Endodermal cell (in vitro differentiated cells): Measurements from ENCODE around the gene BAK1. TPM values are rescaled to one million over a fixed set of nuclear protein-coding genes. Genes with fewer than 3 reads are reported as not detected.

Source experiments
- DNase-seq: peaks from one replicate; pipeline ENCODE4 v3.0.0-alpha.2; 2017
- H3K27ac ChIP-seq: 2 replicates; pipeline ENCODE4 v1.5.1; 2013; ENCODE audit warnings: mild to moderate bottlenecking, low read depth, low read length, moderate library complexity
- H3K27me3 ChIP-seq: 2 replicates; pipeline ENCODE4 v1.6.1; 2013; ENCODE audit warnings: mild to moderate bottlenecking, low read length, moderate library complexity; ENCODE audit not compliant: insufficient read depth, control insufficient read depth, poor library complexity, severe bottlenecking
- H3K36me3 ChIP-seq: 2 replicates; pipeline ENCODE4 v1.7.0; 2013; ENCODE audit warnings: mild to moderate bottlenecking, low read length, moderate library complexity; ENCODE audit not compliant: control insufficient read depth, insufficient read depth
- H3K4me1 ChIP-seq: one replicate; pipeline ENCODE4 v1.7.0; 2013; ENCODE audit warnings: low read length; ENCODE audit not compliant: control insufficient read depth, insufficient read depth
- H3K4me3 ChIP-seq: 2 replicates; pipeline ENCODE4 v1.5.1; 2013; ENCODE audit warnings: mild to moderate bottlenecking, low read length, moderate library complexity
- H3K9ac ChIP-seq: 2 replicates; pipeline ENCODE4 v1.6.1; 2013; ENCODE audit warnings: mild to moderate bottlenecking, low read length, moderate library complexity; ENCODE audit not compliant: poor library complexity, severe bottlenecking; ENCODE audit errors: extremely low read depth
- H3K9me3 ChIP-seq: 2 replicates; pipeline ENCODE4 v1.6.1; 2013; ENCODE audit warnings: mild to moderate bottlenecking, low read length, moderate library complexity; ENCODE audit not compliant: control insufficient read depth
- H3K27ac Mint-ChIP-seq: 2 replicates; pipeline ENCODE4 v1.8.0; 2020; ENCODE audit warnings: mixed read lengths
- H3K27me3 Mint-ChIP-seq: 2 replicates; pipeline ENCODE4 v1.8.0; 2021; ENCODE audit warnings: mild to moderate bottlenecking, mixed read lengths; ENCODE audit not compliant: insufficient read depth
- H3K36me3 Mint-ChIP-seq: 2 replicates; pipeline ENCODE4 v1.8.0; 2020; ENCODE audit warnings: low read depth, mixed read lengths
- H3K4me1 Mint-ChIP-seq: 2 replicates; pipeline ENCODE4 v1.8.0; 2020; ENCODE audit warnings: mixed read lengths
- H3K4me3 Mint-ChIP-seq: 2 replicates; pipeline ENCODE4 v1.8.0; 2020; ENCODE audit warnings: mild to moderate bottlenecking, moderate library complexity, mixed read lengths
- H3K9me3 Mint-ChIP-seq: 2 replicates; pipeline ENCODE4 v1.8.0; 2020; ENCODE audit warnings: mild to moderate bottlenecking, mixed read lengths
- WGBS, 2 experiments: methylation state at CpG; one replicate each; pipeline versions ENCODE4 v1.1.5 to v1.1.7; 2013; ENCODE audit warnings: missing lambda C conversion rate in 2 of 2, mixed read lengths in 1 of 2; ENCODE audit not compliant: insufficient coverage in 1 of 2, insufficient read length in 1 of 2; 5-methylcytosine and 5-hydroxymethylcytosine counted together
- total RNA-seq, 2 donors: library from RNA; stranded (reverse); fragmentation: NEBNext Ultra II Directional in 1 of 2; extraction: Animal tissue kit (Norgen Biotek cat#: 25700) in 1 of 2; gene quantifications; 2 replicates in 1 of 2; 3 replicates in 1 of 2; pipeline ENCODE4 v1.2.1, GENCODE V29; 2021
- TF ChIP-seq, protein P1 (sequence below): fragments of 200-600 bp; sonication (generic); conservative IDR thresholded peaks from 2 replicates; pipeline ENCODE4 v1.5.0; 2021; ENCODE audit warnings: antibody characterized with exemption, mild to moderate bottlenecking

Gene BAK1
- total RNA-seq, 2 donors from 2014 or later, result 39.9 to 41.2 TPM

DNA sequence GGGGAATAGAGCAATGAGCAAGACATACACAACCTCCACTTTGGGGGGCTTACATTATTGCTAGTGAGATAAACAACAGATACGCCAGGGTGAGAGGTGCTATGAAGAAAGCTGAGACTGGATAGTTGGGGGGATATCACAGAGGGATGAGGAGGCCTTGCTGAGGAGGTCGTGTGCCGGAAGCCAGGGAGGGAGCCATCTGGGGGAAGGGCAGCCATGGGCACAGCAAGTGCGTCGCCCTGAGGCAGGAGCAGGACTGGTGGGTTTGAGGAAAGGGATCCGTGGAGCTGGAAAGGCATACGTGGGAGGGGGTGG lies 12.2 kb upstream of the BAK1 start:
- peaks cover 12% of the 10 kb centered on the region for H3K4me1 ChIP-seq
- no peaks in the 10 kb centered on the region for H3K9me3 Mint-ChIP-seq
- no peak overlapping the region for H3K27ac Mint-ChIP-seq
- H3K27ac ChIP-seq, result no peak overlapping the region
- DNase-seq, result no peak
- H3K4me3 ChIP-seq, result no peak overlapping the region
- H3K9ac ChIP-seq, result no peak overlapping the region
- H3K27me3 Mint-ChIP-seq, result peaks cover 17% of the 10 kb centered on the region
- H3K36me3 Mint-ChIP-seq, result no peaks in the 10 kb centered on the region
- no peaks in the 10 kb centered on the region for H3K9me3 ChIP-seq
- no peaks in the 10 kb centered on the region for H3K36me3 ChIP-seq
- TF ChIP-seq, protein P1, sequence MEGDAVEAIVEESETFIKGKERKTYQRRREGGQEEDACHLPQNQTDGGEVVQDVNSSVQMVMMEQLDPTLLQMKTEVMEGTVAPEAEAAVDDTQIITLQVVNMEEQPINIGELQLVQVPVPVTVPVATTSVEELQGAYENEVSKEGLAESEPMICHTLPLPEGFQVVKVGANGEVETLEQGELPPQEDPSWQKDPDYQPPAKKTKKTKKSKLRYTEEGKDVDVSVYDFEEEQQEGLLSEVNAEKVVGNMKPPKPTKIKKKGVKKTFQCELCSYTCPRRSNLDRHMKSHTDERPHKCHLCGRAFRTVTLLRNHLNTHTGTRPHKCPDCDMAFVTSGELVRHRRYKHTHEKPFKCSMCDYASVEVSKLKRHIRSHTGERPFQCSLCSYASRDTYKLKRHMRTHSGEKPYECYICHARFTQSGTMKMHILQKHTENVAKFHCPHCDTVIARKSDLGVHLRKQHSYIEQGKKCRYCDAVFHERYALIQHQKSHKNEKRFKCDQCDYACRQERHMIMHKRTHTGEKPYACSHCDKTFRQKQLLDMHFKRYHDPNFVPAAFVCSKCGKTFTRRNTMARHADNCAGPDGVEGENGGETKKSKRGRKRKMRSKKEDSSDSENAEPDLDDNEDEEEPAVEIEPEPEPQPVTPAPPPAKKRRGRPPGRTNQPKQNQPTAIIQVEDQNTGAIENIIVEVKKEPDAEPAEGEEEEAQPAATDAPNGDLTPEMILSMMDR, result no peak
- peaks cover 8% of the 10 kb centered on the region for H3K27me3 ChIP-seq
- peaks cover 23% of the 10 kb centered on the region for H3K4me1 Mint-ChIP-seq
- no peak overlapping the region for H3K4me3 Mint-ChIP-seq
- 83 to 85% methylated on average over 7 of the region's 7 CpGs for WGBS, 2 experiments

DNA sequence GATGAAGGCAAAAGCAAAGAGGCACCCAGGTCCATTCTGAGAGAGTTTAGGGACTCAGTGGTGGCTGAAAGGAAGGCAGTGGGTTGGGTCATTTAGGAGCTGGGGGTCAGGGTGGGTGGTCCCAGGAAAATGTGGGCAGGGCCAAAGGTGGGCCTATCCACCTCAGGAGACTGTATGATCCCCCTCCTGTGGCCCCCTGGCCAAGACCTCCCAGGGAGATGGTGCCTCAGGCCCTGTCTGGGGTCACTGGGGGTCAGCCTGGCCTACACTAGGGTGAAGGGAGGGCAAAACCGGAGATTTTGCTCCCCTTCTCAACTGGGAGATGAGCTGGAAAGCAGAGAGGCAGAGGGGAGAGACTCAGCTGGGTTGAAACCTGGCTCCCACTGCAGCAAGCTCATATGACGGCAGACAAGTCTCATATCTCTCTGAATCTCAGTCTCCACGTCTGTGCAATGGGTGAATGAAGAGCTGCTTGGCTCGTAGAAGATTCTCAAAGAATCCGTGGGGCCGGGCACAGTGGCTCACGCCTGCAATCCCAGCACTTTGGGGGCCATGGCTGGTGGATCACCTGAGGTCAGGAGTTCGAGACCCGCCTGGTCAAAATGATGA lies 11.5 kb upstream of the BAK1 start:
- Histone ChIP-seq H3K27ac (no peak overlapping the region), H3K9ac (no peak overlapping the region), H3K4me3 (no peak overlapping the region), H3K4me1 (peaks cover 12% of the 10 kb centered on the region), H3K9me3 (no peaks in the 10 kb centered on the region), H3K36me3 (no peaks in the 10 kb centered on the region), H3K27me3 (peaks cover 8% of the 10 kb centered on the region)
- peaks cover 17% of the 10 kb centered on the region for H3K27me3 Mint-ChIP-seq
- no peaks in the 10 kb centered on the region for H3K9me3 Mint-ChIP-seq
- peak; percentile 53 for DNase-seq
- H3K4me1 Mint-ChIP-seq, result peaks cover 23% of the 10 kb centered on the region
- no peaks in the 10 kb centered on the region for H3K36me3 Mint-ChIP-seq
- 90% methylated on average over 5 to 9 of the region's 9 CpGs for WGBS, 2 experiments
- no peak overlapping the region for H3K27ac Mint-ChIP-seq
- TF ChIP-seq, protein P1, result no peak
- no peak overlapping the region for H3K4me3 Mint-ChIP-seq

DNA sequence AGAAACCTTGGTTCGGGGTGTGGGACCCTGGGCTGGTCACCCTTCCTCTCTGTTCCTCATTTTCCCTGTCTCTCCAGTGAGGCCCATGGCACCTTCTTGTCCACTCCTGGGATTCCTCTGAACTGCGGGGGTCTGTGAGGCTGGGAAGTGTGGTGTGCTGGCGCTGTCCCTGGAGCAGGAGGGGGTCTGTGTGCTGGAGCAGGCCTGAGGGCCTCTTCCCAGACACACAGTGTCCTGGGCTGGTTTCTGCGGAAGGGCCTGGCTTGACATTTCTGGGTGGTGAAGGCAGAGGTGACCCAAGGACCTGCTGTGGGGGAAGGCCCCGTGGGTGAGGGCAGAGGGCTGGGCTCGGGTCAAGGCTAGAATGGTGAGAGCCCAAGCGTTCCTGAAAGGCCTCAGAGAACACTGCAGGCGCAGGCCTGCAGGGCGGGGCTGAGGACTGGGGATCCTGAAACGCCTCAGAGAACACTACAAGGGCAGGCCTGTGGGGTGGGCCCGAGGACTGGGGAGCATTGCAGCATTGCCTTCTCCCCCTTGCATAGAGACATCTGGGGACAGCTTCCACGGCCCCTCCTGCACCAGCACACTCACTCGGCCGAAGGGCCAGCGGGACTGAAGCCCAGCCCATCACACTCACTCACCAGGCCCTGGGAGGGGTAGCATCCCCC lies 10.6 kb upstream of the BAK1 start:
- H3K4me1 Mint-ChIP-seq, result peaks cover 23% of the 10 kb centered on the region
- DNase-seq, result peak; percentile 85
- H3K27ac ChIP-seq, result no peak overlapping the region
- 78 to 80% methylated on average over 9 to 15 of the region's 15 CpGs for WGBS, 2 experiments
- H3K36me3 ChIP-seq, result no peaks in the 10 kb centered on the region
- peak overlapping the region; percentile 18 for H3K4me3 Mint-ChIP-seq
- H3K27ac Mint-ChIP-seq, result peak overlapping the region; percentile 91
- no peak overlapping the region for H3K9ac ChIP-seq
- H3K9me3 ChIP-seq, result no peaks in the 10 kb centered on the region
- no peak overlapping the region for H3K4me3 ChIP-seq
- peaks cover 12% of the 10 kb centered on the region for H3K4me1 ChIP-seq
- peaks cover 17% of the 10 kb centered on the region for H3K27me3 Mint-ChIP-seq
- H3K9me3 Mint-ChIP-seq, result no peaks in the 10 kb centered on the region
- TF ChIP-seq, protein P1, result no peak
- H3K27me3 ChIP-seq, result peaks cover 8% of the 10 kb centered on the region
- no peaks in the 10 kb centered on the region for H3K36me3 Mint-ChIP-seq
